ENCODE measurements around the gene SKI. TPM values are rescaled to one million over a fixed set of nuclear protein-coding genes. Genes with fewer than 3 reads are reported as not detected.
A peak's percentile ranks its signal among the peaks of the same experiment; 100 is the strongest.

The SKI gene
- total and polyA plus RNA-seq, 5 donors: 35.6 to 83.1 (median 65.3) TPM

- H3K4me1 ChIP-seq (ENCODE audit: control insufficient read depth, insufficient read depth, low read length): peaks cover 64% of the 10 kb centered on the region
- whole genome bisulfite sequencing: 50% methylated on average over 21 of the region's 21 CpGs
Measured at GRCh38 chr1:2274929-2275475, 46.9 kb downstream of the SKI start.

GRCh38 chr1:2275796-2276536 lies 47.8 kb downstream of the SKI start:
- Histone ChIP-seq H3K9me3 (ENCODE audit: control insufficient read depth, low read length) (no peaks in the 10 kb centered on the region), H3K27ac (ENCODE audit: low read length) (peak overlapping the region; percentile 32), H3K4me3 (ENCODE audit: low read length) (no peak overlapping the region), H3K4me1 (ENCODE audit: control insufficient read depth, insufficient read depth, low read length) (peaks cover 55% of the 10 kb centered on the region), H3K27me3 (ENCODE audit: control insufficient read depth, insufficient read depth) (no peaks in the 10 kb centered on the region)
- ATAC-seq: peak; percentile 23 to 36
- intact Hi-C loops (cut with DNase I): no loop called here
- peak; percentile 42 to 73 (median 72) for DNase-seq
- 31% methylated on average over 14 of the region's 14 CpGs for WGBS

More at GRCh38 chr1:2274929-2275475, 46.9 kb downstream of the SKI start:
- Histone ChIP-seq H3K27ac (ENCODE audit: low read length) (peak overlapping the region; percentile 1), H3K9me3 (ENCODE audit: control insufficient read depth, low read length) (no peaks in the 10 kb centered on the region), H3K4me3 (ENCODE audit: low read length) (no peak overlapping the region), H3K27me3 (ENCODE audit: control insufficient read depth, insufficient read depth) (no peaks in the 10 kb centered on the region)
- DNase-seq (peak; percentile 30 to 70 (median 66)), ATAC-seq (peak in 1 of 2 donors; percentile 1)
- intact Hi-C loops (cut with DNase I): no loop called here

- no peaks in the 10 kb centered on the region for H3K27me3 ChIP-seq (ENCODE audit: control insufficient read depth, insufficient read depth)
- DNase-seq (peak; percentile 10 to 31 (median 23)), ATAC-seq (no peak)
- H3K4me3 ChIP-seq (ENCODE audit: low read length): no peak overlapping the region
- no peaks in the 10 kb centered on the region for H3K9me3 ChIP-seq (ENCODE audit: control insufficient read depth, low read length)
- no peak overlapping the region for H3K27ac ChIP-seq (ENCODE audit: low read length)
- H3K4me1 ChIP-seq (ENCODE audit: control insufficient read depth, insufficient read depth, low read length): peaks cover 49% of the 10 kb centered on the region
- WGBS: 68% methylated on average over 12 of the region's 12 CpGs
- intact Hi-C loops (cut with DNase I): no loop called here
Measured at GRCh38 chr1:2276803-2277580, 48.9 kb downstream of the SKI start.

- no peaks in the 10 kb centered on the region for H3K27me3 ChIP-seq (ENCODE audit: control insufficient read depth, insufficient read depth)
- no peak overlapping the region for H3K4me3 ChIP-seq (ENCODE audit: low read length)
- 84% methylated on average over 25 of the region's 25 CpGs for WGBS
- peak; percentile 65 to 80 (median 73) for DNase-seq
- H3K9me3 ChIP-seq (ENCODE audit: control insufficient read depth, low read length): no peaks in the 10 kb centered on the region
- ATAC-seq: peak; percentile 43
- intact Hi-C loops (cut with DNase I): no loop called here
- H3K27ac ChIP-seq (ENCODE audit: low read length): no peak overlapping the region
- H3K4me1 ChIP-seq (ENCODE audit: control insufficient read depth, insufficient read depth, low read length): peaks cover 47% of the 10 kb centered on the region
Measured at GRCh38 chr1:2277741-2278488, 49.8 kb downstream of the SKI start.

- peak overlapping the region; percentile 40 for H3K27ac ChIP-seq (ENCODE audit: low read length)
- no peaks in the 10 kb centered on the region for H3K9me3 ChIP-seq (ENCODE audit: control insufficient read depth, low read length)
- intact Hi-C loops (cut with DNase I): no loop called here
- H3K4me1 ChIP-seq (ENCODE audit: control insufficient read depth, insufficient read depth, low read length): peaks cover 42% of the 10 kb centered on the region
- peak in 1 of 2 donors; percentile 2 for ATAC-seq
- WGBS: 31% methylated on average over 16 of the region's 16 CpGs
- no peak overlapping the region for H3K4me3 ChIP-seq (ENCODE audit: low read length)
- no peaks in the 10 kb centered on the region for H3K27me3 ChIP-seq (ENCODE audit: control insufficient read depth, insufficient read depth)
- no peak for DNase-seq
Measured at GRCh38 chr1:2278591-2279209, 50.6 kb downstream of the SKI start.

GRCh38 chr1:2279210-2279639 lies 51.1 kb downstream of the SKI start:
- intact Hi-C loops (cut with DNase I): no loop called here
- DNase-seq (peak; percentile 85 to 94 (median 92)), ATAC-seq (peak; percentile 77 to 78)
- Histone ChIP-seq H3K27ac (ENCODE audit: low read length) (no peak overlapping the region), H3K4me1 (ENCODE audit: control insufficient read depth, insufficient read depth, low read length) (peaks cover 45% of the 10 kb centered on the region), H3K9me3 (ENCODE audit: control insufficient read depth, low read length) (no peaks in the 10 kb centered on the region), H3K27me3 (ENCODE audit: control insufficient read depth, insufficient read depth) (no peaks in the 10 kb centered on the region), H3K4me3 (ENCODE audit: low read length) (no peak overlapping the region)
- 4% methylated on average over 13 of the region's 13 CpGs for WGBS

- Histone ChIP-seq H3K27me3 (ENCODE audit: control insufficient read depth, insufficient read depth) (no peaks in the 10 kb centered on the region), H3K4me3 (ENCODE audit: low read length) (no peak overlapping the region), H3K4me1 (ENCODE audit: control insufficient read depth, insufficient read depth, low read length) (peaks cover 42% of the 10 kb centered on the region), H3K9me3 (ENCODE audit: control insufficient read depth, low read length) (no peaks in the 10 kb centered on the region), H3K27ac (ENCODE audit: low read length) (no peak overlapping the region)
- WGBS: 51% methylated on average over 9 of the region's 9 CpGs
- intact Hi-C loops (cut with DNase I): no loop called here
- DNase-seq: peak in 1 of 3 donors; percentile 15
- no peak for ATAC-seq
Measured at GRCh38 chr1:2279817-2280216, 51.7 kb downstream of the SKI start.

GRCh38 chr1:2282556-2283270 lies 54.6 kb downstream of the SKI start:
- intact Hi-C loops (cut with DNase I): no loop called here
- Histone ChIP-seq H3K9me3 (ENCODE audit: control insufficient read depth, low read length) (no peaks in the 10 kb centered on the region), H3K4me1 (ENCODE audit: control insufficient read depth, insufficient read depth, low read length) (peaks cover 37% of the 10 kb centered on the region), H3K27ac (ENCODE audit: low read length) (no peak overlapping the region), H3K27me3 (ENCODE audit: control insufficient read depth, insufficient read depth) (no peaks in the 10 kb centered on the region), H3K4me3 (ENCODE audit: low read length) (no peak overlapping the region)
- WGBS: 92% methylated on average over 29 of the region's 29 CpGs
- ATAC-seq (no peak), DNase-seq (peak; percentile 23 to 65 (median 51))

GRCh38 chr1:2283371-2283990 lies 55.4 kb downstream of the SKI start:
- H3K4me3 ChIP-seq (ENCODE audit: low read length): no peak overlapping the region
- peak in 2 of 3 donors; percentile 55 to 56 for DNase-seq
- H3K27ac ChIP-seq (ENCODE audit: low read length): no peak overlapping the region
- peaks cover 32% of the 10 kb centered on the region for H3K4me1 ChIP-seq (ENCODE audit: control insufficient read depth, insufficient read depth, low read length)
- 80% methylated on average over 21 of the region's 21 CpGs for WGBS
- no peaks in the 10 kb centered on the region for H3K27me3 ChIP-seq (ENCODE audit: control insufficient read depth, insufficient read depth)
- no peaks in the 10 kb centered on the region for H3K9me3 ChIP-seq (ENCODE audit: control insufficient read depth, low read length)
- intact Hi-C loops (cut with DNase I): no loop called here
- ATAC-seq: no peak

All from right cardiac atrium (tissue), 5 donors.